ENCODE results near the gene SORBS1. TPM values are rescaled to one million over a fixed set of nuclear protein-coding genes. Genes with fewer than 3 reads are reported as not detected.

Gene SORBS1
- total RNA-seq, 1 donor from 2014 or later = 28.2 TPM

- Mint-ChIP-seq H3K4me3 (peak overlapping the region; percentile 45), H3K4me1 (ENCODE audit: unreplicated experiment) (peaks cover 42% of the 10 kb centered on the region), H3K27me3 (peaks cover 3% of the 10 kb centered on the region), H3K36me3 (peaks cover 21% of the 10 kb centered on the region), H3K27ac (peak overlapping the region; percentile 93), H3K9me3 (peaks cover 4% of the 10 kb centered on the region)
- DNase-seq (ENCODE audit: extremely low spot score, unreplicated experiment) = peak; percentile 25
- no peak for TF ChIP-seq CTCF (conservative IDR thresholded peaks at IDR 0.05)
These were observed 298.2 kb downstream of the SORBS1 start for GRCh38 chr10:95262763-95263518.

DNA sequence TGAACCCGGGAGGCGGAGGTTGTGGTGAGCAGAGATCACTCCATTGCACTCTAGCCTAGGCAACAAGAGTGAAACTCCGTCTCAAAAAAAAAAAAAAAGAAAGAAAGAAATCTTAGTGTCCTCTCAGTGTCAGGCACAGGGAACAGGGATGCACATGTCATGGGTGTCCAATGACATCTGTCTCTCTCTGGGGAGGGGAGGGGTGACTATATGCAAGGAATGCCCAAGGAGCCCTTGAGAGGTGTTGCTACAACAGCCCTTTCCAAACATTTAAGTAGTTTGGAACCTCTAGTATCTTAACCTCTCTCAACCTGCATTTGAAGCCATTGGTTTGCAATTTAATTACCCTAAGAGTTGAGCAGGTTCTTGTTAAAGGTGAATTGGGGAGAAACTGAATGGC lies 299.2 kb downstream of the SORBS1 start:
- Mint-ChIP-seq H3K27me3 (peaks cover 3% of the 10 kb centered on the region), H3K9me3 (peaks cover 8% of the 10 kb centered on the region), H3K27ac (peak overlapping the region; percentile 89), H3K4me3 (no peak overlapping the region), H3K4me1 (ENCODE audit: unreplicated experiment) (peaks cover 38% of the 10 kb centered on the region), H3K36me3 (peaks cover 27% of the 10 kb centered on the region)
- no peak for TF ChIP-seq CTCF (conservative IDR thresholded peaks at IDR 0.05)
- DNase-seq (ENCODE audit: extremely low spot score, unreplicated experiment) = peak; percentile 24

Other genes starting within 250 kb of the SORBS1 start
- gene ALDH18A1, start 95.3 kb upstream of the SORBS1 start, total RNA-seq (ENCODE audit: low replicate concordance) = 111 and 113 TPM in 2 replicates
- 49.5 and 53.0 TPM in 2 replicates for gene TCTN3, start 132.6 kb upstream of the SORBS1 start, total RNA-seq (ENCODE audit: low replicate concordance)
- 0.69 and 1.0 TPM in 2 replicates for gene ENTPD1, start 194.8 kb upstream of the SORBS1 start, total RNA-seq (ENCODE audit: low replicate concordance)

Measured in type B pancreatic cell (in vitro differentiated cells).